Thyroid gland (tissue), 4 donors: ENCODE data around the gene CST1. TPM values are rescaled to one million over a fixed set of nuclear protein-coding genes. Genes with fewer than 3 reads are reported as not detected.
"Not testable (repeated sequence)": the region's sequence is repeated elsewhere in the genome, so short reads cannot be mapped to it uniquely, and the experiment has no call there.

Experiments used
- DNase-seq, 2 donors: peaks; one replicate each; pipeline ENCODE4 v3.0.0-alpha.2; 2019
- H3K27ac ChIP-seq, 3 donors: fragments of 200-600 bp; sonication (generic); 1 replicate in 2 of 3; 2 replicates in 1 of 3; pipeline ENCODE4 v1.5.1; 2016 to 2019; ENCODE audit warnings: mild to moderate bottlenecking in 1 of 3, moderate library complexity in 1 of 3
- H3K27me3 ChIP-seq: fragments of 200-600 bp; sonication (generic); one replicate; pipeline ENCODE4 v1.5.1; 2019
- H3K36me3 ChIP-seq, 2 donors: fragments of 200-600 bp; sonication (generic); one replicate each; pipeline ENCODE4 v1.5.1; 2016 to 2019
- H3K4me1 ChIP-seq, 2 donors: fragments of 200-600 bp; sonication (generic); one replicate each; pipeline ENCODE4 v1.5.1; 2017 to 2019
- H3K4me3 ChIP-seq, 3 donors: fragments of 200-600 bp; sonication (generic); replicated peaks in 1 of 3; 1 replicate in 2 of 3; 2 replicates in 1 of 3; pipeline ENCODE4 v1.5.1; 2016; ENCODE audit warnings: mild to moderate bottlenecking in 1 of 3
- H3K9me3 ChIP-seq: fragments of 200-600 bp; sonication (generic); one replicate; pipeline ENCODE4 v1.5.1; 2017
- POLR2A ChIP-seq, 2 donors: fragments of 450-650 bp; IDR thresholded peaks; one replicate each; pipeline ENCODE4 v1.6.1; 2017; ENCODE audit warnings: antibody characterized with exemption in 2 of 2, mild to moderate bottlenecking in 2 of 2, moderate library complexity in 1 of 2
- WGBS, 2 donors: methylation state at CpG; one replicate each; pipeline ENCODE4 v1.1.5; 2017; 5-methylcytosine and 5-hydroxymethylcytosine counted together
- intact Hi-C: fragments of 100-400 bp; cut with DNase I; formaldehyde crosslinking; loops from one replicate; pipeline ENCODE4 v1.15.1; 2023
- total RNA-seq, 4 donors: library from RNA; depleted of rRNA; stranded (reverse); fragments of >200 nt; gene quantifications; one replicate each; pipeline ENCODE4 v1.2.3, GENCODE V29; 2016
- TF ChIP-seq, protein P1 (sequence below), 6 experiments: fragments of 200-600 bp in 3 of 6; fragments of 450-650 bp in 3 of 6; sonication (generic) in 3 of 6; IDR thresholded peaks; one replicate each; pipeline ENCODE4 v1.5.1; 2016 to 2019; ENCODE audit warnings: antibody characterized with exemption in 6 of 6, mild to moderate bottlenecking in 2 of 6, inconsistent platforms in 1 of 6, moderate library complexity in 1 of 6

Gene CST1
- total RNA-seq, 4 donors from 2014 or later, result not detected

DNA sequence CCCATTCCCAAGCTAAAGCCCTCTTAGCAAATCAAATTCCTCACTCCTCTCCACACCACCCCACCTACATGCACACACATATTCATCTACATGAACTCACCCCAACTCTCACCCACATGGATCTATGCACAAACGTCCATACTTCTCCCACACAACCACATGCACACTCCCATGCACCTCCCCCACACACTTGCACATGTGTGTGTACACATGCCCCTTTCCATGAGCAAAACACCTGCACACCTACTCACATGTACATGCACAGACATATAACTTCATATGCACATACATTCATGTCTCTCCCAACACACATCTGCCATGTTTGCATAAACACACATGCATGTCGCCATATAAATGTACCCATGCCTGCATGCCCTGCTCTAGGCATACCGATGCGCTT lies 22.8 kb upstream of the CST1 start:
- H3K4me3 ChIP-seq, result no peak overlapping the region
- H3K36me3 ChIP-seq, result no peaks in the 10 kb centered on the region
- H3K27me3 ChIP-seq, result no peaks in the 10 kb centered on the region
- no peak for TF ChIP-seq POLR2A (IDR thresholded peaks at IDR 0.05)
- intact Hi-C loops, result no loop called here
- H3K4me1 ChIP-seq, result no peaks in the 10 kb centered on the region
- H3K9me3 ChIP-seq, result no peaks in the 10 kb centered on the region
- H3K27ac ChIP-seq, result no peak overlapping the region
- 87 to 94% methylated on average over 4 of the region's 4 CpGs for WGBS, 2 donors
- no peak for DNase-seq

DNA sequence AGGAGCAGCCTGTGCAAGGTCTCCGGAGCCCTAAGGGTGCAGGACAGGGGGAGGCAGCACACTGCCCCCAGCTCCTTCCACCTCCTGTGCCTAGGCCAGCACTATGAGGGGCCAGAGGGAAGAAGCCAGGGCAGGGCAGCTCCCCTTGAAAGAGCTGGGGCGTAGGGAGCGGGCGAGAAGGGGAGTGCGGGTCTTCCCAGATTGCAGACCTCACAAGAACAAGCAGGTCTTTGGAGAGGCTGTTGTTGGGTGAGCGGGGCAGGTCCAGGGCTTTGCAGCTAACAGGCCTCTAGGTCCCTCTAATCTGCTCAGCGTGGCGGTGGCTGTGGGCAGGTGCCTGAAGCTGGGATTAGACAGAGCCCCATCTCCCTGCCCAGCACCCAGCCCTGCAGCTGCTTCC lies 22.4 kb upstream of the CST1 start:
- 89 to 94% methylated on average over 5 to 8 of the region's 8 CpGs for WGBS, 2 donors
- no peak for TF ChIP-seq POLR2A (IDR thresholded peaks at IDR 0.05)
- H3K4me1 ChIP-seq, result no peaks in the 10 kb centered on the region
- no peak overlapping the region for H3K4me3 ChIP-seq
- no peak for DNase-seq
- H3K36me3 ChIP-seq, result no peaks in the 10 kb centered on the region
- no peaks in the 10 kb centered on the region for H3K27me3 ChIP-seq
- no peak overlapping the region for H3K27ac ChIP-seq
- intact Hi-C loops, result no loop called here
- H3K9me3 ChIP-seq, result no peaks in the 10 kb centered on the region

DNA sequence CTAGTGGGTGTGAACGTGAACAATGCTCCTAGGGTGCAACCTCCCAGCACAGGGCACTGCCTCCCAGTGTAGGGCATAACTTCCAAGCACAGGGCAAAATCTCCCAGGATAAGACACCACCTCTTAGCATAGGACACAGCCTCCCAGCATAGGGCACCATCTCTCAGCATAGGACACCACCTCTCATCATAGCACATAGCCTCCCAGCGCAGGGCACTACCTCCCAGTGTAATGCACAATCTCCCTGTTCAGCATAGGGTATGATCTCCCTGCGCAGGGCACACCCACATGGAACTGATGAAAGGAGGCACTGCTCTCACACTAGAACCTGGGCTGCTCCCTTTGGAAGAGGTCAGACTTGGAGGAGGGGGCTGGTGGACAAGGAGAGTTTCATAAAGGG lies 21.3 kb upstream of the CST1 start:
- intact Hi-C loops, result no loop called here
- H3K27ac ChIP-seq, result no peak overlapping the region
- no peaks in the 10 kb centered on the region for H3K36me3 ChIP-seq
- H3K27me3 ChIP-seq, result no peaks in the 10 kb centered on the region
- no peak overlapping the region for H3K4me3 ChIP-seq
- no peak for DNase-seq
- 67 to 84% methylated on average over 1 to 3 of the region's 3 CpGs for WGBS, 2 donors
- no peaks in the 10 kb centered on the region for H3K9me3 ChIP-seq
- TF ChIP-seq, protein P1, sequence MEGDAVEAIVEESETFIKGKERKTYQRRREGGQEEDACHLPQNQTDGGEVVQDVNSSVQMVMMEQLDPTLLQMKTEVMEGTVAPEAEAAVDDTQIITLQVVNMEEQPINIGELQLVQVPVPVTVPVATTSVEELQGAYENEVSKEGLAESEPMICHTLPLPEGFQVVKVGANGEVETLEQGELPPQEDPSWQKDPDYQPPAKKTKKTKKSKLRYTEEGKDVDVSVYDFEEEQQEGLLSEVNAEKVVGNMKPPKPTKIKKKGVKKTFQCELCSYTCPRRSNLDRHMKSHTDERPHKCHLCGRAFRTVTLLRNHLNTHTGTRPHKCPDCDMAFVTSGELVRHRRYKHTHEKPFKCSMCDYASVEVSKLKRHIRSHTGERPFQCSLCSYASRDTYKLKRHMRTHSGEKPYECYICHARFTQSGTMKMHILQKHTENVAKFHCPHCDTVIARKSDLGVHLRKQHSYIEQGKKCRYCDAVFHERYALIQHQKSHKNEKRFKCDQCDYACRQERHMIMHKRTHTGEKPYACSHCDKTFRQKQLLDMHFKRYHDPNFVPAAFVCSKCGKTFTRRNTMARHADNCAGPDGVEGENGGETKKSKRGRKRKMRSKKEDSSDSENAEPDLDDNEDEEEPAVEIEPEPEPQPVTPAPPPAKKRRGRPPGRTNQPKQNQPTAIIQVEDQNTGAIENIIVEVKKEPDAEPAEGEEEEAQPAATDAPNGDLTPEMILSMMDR (IDR thresholded peaks at IDR 0.05), result no peak
- TF ChIP-seq POLR2A (IDR thresholded peaks at IDR 0.05), result no peak
- no peaks in the 10 kb centered on the region for H3K4me1 ChIP-seq

DNA sequence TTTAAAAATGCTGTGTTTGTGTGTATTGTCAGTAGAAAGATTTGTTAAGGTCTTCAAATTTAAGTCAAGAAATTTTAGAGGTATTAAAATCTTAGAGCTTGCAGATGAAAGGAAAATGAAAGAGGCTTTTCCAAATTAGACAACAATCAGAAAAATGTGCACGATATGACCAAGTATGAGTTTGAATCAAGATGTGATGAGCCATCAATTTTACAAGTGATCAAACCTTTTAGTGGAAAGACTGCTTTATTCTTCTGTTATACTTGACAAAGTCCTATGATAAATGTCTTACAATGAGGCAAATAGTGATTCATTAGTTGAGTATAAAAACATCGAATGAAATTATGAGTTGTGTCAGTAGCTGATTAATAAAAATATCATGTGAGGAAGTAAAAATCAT lies 19.6 kb upstream of the CST1 start:
- WGBS, 2 donors, result 89 to 91% methylated on average over 2 of the region's 2 CpGs
- TF ChIP-seq, protein P1 (IDR thresholded peaks at IDR 0.05), result no peak
- no peak for TF ChIP-seq POLR2A (IDR thresholded peaks at IDR 0.05)
- Histone ChIP-seq H3K9me3 (no peaks in the 10 kb centered on the region), H3K4me3 (no peak overlapping the region), H3K36me3 (no peaks in the 10 kb centered on the region), H3K27ac (no peak overlapping the region), H3K4me1 (no peaks in the 10 kb centered on the region), H3K27me3 (no peaks in the 10 kb centered on the region)
- no peak for DNase-seq
- intact Hi-C loops, result no loop called here

DNA sequence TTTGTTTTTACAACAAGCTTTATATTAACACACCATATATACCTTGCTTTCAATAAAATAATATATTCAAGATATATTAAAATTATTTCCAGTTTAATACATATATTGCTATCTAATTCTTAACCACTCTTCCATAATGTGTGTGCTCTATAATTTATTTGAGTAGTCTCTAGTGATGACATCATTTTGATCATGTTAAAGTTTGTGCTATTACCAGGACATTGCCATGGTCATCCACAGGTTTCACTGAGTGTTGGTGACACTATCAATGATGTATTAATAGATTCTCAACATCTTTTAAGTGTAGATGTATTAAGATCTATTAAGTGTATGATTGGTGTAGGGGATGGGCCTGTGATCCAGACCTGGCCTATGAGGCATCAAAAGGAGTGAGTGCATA lies 17.8 kb upstream of the CST1 start:
- H3K9me3 ChIP-seq, H3K4me3 ChIP-seq, intact Hi-C loops, H3K4me1 ChIP-seq, H3K36me3 ChIP-seq, H3K27me3 ChIP-seq, H3K27ac ChIP-seq, DNase-seq: not testable (repeated sequence)

DNA sequence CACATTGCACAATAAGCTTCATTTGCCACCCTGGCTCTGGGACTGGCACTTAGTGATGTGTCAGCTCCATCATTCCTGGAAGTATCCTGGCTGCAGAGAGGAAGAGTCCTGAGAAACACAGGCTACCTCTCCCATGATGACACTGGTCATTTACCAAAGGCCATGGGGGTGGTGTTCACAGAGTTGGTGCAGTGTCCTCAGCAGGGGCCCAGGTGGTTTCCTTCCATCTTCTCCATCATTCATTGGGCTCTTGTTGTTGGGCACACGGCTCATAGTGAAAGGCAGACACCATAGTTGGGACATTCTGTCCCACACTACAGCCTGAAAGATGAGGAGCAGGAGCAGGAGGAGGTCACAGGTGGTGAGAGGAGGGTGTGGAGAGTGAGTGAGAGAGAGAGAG lies 15.8 kb upstream of the CST1 start:
- H3K4me3 ChIP-seq, result no peak overlapping the region
- no peak for DNase-seq
- no peaks in the 10 kb centered on the region for H3K36me3 ChIP-seq
- H3K27ac ChIP-seq, result no peak overlapping the region
- H3K27me3 ChIP-seq, result no peaks in the 10 kb centered on the region
- WGBS, 2 donors, result 75 to 86% methylated on average over 1 of the region's 1 CpG
- H3K9me3 ChIP-seq, result no peaks in the 10 kb centered on the region
- no peaks in the 10 kb centered on the region for H3K4me1 ChIP-seq
- TF ChIP-seq, protein P1 (IDR thresholded peaks at IDR 0.05), result no peak
- no peak for TF ChIP-seq POLR2A (IDR thresholded peaks at IDR 0.05)
- intact Hi-C loops, result no loop called here

DNA sequence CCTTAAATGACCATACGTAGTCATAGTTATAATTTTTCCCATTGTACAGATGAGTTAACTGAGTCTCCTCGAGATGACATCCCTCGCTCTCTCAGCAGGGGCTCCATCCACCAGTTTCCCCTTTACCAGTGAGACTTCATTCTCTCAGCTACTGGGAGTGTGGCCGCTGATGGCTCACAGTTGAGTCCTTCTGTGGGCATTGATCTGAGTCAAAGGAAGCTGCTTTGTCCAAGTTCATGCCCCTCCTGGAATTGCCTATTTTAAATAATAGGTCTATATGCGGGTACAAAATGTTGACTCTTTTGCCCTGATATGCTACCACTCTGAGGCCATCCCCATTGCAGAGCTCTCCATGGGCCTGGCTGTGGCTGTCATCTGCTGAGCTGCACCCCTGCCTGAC lies 14.8 kb upstream of the CST1 start:
- Histone ChIP-seq H3K27ac (no peak overlapping the region), H3K27me3 (no peaks in the 10 kb centered on the region), H3K4me3 (no peak overlapping the region), H3K4me1 (no peaks in the 10 kb centered on the region), H3K9me3 (no peaks in the 10 kb centered on the region), H3K36me3 (no peaks in the 10 kb centered on the region)
- TF ChIP-seq, protein P1 (IDR thresholded peaks at IDR 0.05), result no peak
- TF ChIP-seq POLR2A (IDR thresholded peaks at IDR 0.05), result no peak
- DNase-seq, result no peak
- intact Hi-C loops, result no loop called here
- 88 to 93% methylated on average over 5 of the region's 5 CpGs for WGBS, 2 donors

DNA sequence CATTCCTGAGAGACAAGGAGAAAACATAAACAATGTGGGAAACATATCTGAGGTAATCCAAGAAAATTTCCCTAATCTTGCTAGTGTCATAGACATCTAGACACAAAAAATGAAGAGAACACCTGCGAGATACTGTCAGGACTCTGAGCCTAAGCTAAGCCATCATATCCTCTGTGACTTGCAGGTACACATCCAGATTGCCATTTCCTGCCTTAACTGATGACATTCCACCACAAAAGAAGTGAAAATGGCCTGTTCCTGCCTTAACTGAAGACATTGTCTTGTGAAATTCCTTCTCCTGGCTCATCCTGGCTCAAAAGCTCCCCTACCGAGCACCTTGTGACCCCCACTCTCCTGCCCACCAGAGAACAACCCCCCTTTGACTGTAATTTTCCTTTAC lies 13.9 kb upstream of the CST1 start:
- H3K9me3 ChIP-seq, H3K4me3 ChIP-seq, H3K27ac ChIP-seq, H3K4me1 ChIP-seq, H3K27me3 ChIP-seq, DNase-seq, intact Hi-C loops, H3K36me3 ChIP-seq: not testable (repeated sequence)
- 31 to 53% methylated on average over 2 of the region's 2 CpGs for WGBS, 2 donors
